SK-N-SH treated with all-trans-retinoic acid at 6 μM for 48 hours (cell line): ENCODE data around the gene CORO1C.
"Not testable (repeated sequence)": the region's sequence is repeated elsewhere in the genome, so short reads cannot be mapped to it uniquely, and the experiment has no call there.

Source experiments
- CREB5 ChIP-seq: fragments of 250-450 bp; sonication (Bioruptor Pico); IDR thresholded peaks from 2 replicates; pipeline ENCODE4 v1.5.1; 2020; ENCODE audit warnings: low read depth, mild to moderate bottlenecking, moderate library complexity
- PATZ1 ChIP-seq: fragments of 250-450 bp; sonication (Bioruptor Pico); IDR thresholded peaks from 2 replicates; pipeline ENCODE4 v1.8.0; 2020; ENCODE audit warnings: mild to moderate bottlenecking, moderate library complexity, borderline replicate concordance
- ZFP3 ChIP-seq: fragments of 250-450 bp; sonication (Bioruptor Pico); IDR thresholded peaks from 2 replicates; pipeline ENCODE4 v1.5.0; 2020; ENCODE audit warnings: mild to moderate bottlenecking, moderate library complexity
- ZNF565 ChIP-seq: fragments of 450-650 bp; formaldehyde crosslinking; conservative IDR thresholded peaks from 2 replicates; pipeline ENCODE4 v1.5.0; 2020; ENCODE audit warnings: low read depth, mild to moderate bottlenecking, moderate library complexity

- TF ChIP-seq CREB5; PATZ1 (CRISPR knock-in tag); ZFP3 (CRISPR knock-in tag); ZNF565 (CRISPR knock-in tag): not testable (repeated sequence)
Observed at GRCh38 chr12:108654622-108655021, 76.7 kb downstream of the CORO1C start.
